ENCODE data around the gene TMEM170B. TPM values are rescaled to one million over a fixed set of nuclear protein-coding genes. Genes with fewer than 3 reads are reported as not detected.

Gene TMEM170B
- total RNA-seq, 1 donor, result 4.0 TPM

DNA sequence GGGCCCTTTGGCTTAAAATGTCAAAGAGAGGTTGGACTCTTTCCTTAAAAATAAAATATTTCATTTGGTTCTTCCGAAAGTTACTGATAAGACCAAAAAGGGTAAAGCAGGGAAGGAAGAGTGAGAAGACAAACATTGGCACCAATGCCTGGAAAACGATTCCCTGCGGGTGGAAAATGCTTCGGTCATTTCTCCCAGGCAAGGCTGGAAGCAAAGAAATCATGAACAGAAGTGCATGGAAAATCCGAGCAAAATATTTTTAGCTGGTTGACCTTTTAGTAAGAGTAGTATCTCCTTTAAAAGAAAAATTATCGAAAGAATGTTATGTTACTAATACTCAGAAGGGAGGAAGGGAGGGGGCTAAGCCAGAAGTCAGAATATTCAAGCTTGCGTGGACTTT is 62.7 kb downstream of the TMEM170B start:
- Histone ChIP-seq H3K79me2 (ENCODE audit: insufficient read depth, low read length) (no peaks in the 10 kb centered on the region), H3K4me3 (ENCODE audit: insufficient read depth, low read length) (no peak overlapping the region), H3K9me3 (ENCODE audit: low read depth, low read length) (no peaks in the 10 kb centered on the region), H3K4me2 (ENCODE audit: insufficient read depth, low read length) (no peak overlapping the region), H3K27ac (ENCODE audit: low read depth, low read length) (no peak overlapping the region), H3K4me1 (ENCODE audit: insufficient read depth, low read length) (no peaks in the 10 kb centered on the region), H2AFZ (ENCODE audit: low read length) (no peak overlapping the region), H3K27me3 (ENCODE audit: insufficient read depth, low read length) (no peaks in the 10 kb centered on the region), H4K20me1 (ENCODE audit: insufficient read depth, low read length) (no peaks in the 10 kb centered on the region), H3K36me3 (ENCODE audit: insufficient read depth, low read length) (no peaks in the 10 kb centered on the region)
- no peak for DNase-seq (ENCODE audit: insufficient read length, low spot score, missing footprints)
- TF ChIP-seq, protein P1, sequence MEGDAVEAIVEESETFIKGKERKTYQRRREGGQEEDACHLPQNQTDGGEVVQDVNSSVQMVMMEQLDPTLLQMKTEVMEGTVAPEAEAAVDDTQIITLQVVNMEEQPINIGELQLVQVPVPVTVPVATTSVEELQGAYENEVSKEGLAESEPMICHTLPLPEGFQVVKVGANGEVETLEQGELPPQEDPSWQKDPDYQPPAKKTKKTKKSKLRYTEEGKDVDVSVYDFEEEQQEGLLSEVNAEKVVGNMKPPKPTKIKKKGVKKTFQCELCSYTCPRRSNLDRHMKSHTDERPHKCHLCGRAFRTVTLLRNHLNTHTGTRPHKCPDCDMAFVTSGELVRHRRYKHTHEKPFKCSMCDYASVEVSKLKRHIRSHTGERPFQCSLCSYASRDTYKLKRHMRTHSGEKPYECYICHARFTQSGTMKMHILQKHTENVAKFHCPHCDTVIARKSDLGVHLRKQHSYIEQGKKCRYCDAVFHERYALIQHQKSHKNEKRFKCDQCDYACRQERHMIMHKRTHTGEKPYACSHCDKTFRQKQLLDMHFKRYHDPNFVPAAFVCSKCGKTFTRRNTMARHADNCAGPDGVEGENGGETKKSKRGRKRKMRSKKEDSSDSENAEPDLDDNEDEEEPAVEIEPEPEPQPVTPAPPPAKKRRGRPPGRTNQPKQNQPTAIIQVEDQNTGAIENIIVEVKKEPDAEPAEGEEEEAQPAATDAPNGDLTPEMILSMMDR (IDR thresholded peaks at IDR 0.05; ENCODE audit: extremely low read depth, low read depth, low read length), result no peak

DNA sequence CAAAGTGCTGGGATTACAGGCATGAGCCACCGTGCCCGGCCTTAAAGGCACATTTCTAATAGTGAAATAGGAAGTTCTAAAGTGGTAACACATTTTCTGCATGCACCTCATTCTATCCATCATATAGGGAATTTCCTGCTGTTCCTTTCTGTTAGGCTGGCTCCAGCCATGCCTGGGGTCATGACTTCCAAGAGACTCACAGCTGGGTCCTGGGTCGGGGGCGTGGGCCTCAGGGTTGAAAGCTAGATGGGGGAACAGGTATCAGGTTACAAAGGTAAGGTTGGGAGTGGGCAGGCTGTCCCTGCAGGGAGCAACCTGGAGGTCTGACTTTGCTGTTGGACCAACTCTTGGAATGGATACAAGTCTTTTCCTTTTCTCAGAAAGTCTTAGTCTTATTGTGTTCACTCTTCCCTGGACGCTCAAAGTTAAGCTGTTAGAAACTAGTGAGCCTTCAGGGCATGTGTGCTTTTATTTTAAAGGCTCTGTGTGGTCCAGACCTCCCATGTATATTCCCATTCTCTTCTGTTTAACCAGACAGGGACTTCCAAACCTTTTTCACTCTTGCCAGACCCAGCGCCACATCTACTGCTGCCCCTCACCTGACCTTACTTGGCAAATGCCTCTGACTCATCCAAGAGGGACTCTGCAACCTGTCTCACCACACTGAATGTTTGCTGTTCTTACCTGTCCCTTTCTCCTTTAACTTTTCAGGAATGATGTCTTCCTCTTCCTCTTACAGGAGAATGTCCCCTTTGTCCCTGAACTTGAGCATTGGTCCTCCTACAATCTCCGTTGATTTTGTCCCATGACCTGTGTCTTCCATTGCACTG is 64.4 kb downstream of the TMEM170B start:
- TF ChIP-seq, protein P1 (IDR thresholded peaks at IDR 0.05; ENCODE audit: extremely low read depth, low read depth, low read length), result no peak
- no peaks in the 10 kb centered on the region for H4K20me1 ChIP-seq (ENCODE audit: insufficient read depth, low read length)
- no peak overlapping the region for H3K27ac ChIP-seq (ENCODE audit: low read depth, low read length)
- no peak overlapping the region for H3K4me3 ChIP-seq (ENCODE audit: insufficient read depth, low read length)
- H3K27me3 ChIP-seq (ENCODE audit: insufficient read depth, low read length), result no peaks in the 10 kb centered on the region
- DNase-seq (ENCODE audit: insufficient read length, low spot score, missing footprints), result no peak
- no peaks in the 10 kb centered on the region for H3K4me1 ChIP-seq (ENCODE audit: insufficient read depth, low read length)
- no peaks in the 10 kb centered on the region for H3K9me3 ChIP-seq (ENCODE audit: low read depth, low read length)
- H2AFZ ChIP-seq (ENCODE audit: low read length), result no peak overlapping the region
- no peak overlapping the region for H3K4me2 ChIP-seq (ENCODE audit: insufficient read depth, low read length)
- no peaks in the 10 kb centered on the region for H3K79me2 ChIP-seq (ENCODE audit: insufficient read depth, low read length)
- H3K36me3 ChIP-seq (ENCODE audit: insufficient read depth, low read length), result no peaks in the 10 kb centered on the region

DNA sequence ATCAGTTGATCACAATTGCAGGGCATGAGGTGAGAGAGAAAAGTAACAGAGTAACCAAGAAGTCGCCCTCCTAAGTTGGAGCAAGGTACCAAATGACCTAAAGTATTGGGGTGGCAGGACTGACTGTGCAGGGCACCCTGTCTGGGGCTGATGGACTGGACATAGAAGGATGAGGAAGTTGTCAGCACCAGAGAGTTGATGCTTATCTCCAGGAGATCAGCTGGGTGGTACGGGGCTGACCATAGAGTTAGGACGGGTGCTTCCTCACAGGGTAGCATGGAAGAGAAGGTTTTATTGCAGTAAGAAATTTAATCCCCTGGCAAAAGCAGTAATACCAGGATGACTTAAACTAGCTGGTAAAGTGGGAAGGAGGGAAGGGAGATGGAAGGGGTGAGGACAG is 66.7 kb downstream of the TMEM170B start:
- Histone ChIP-seq H2AFZ (ENCODE audit: low read length) (no peak overlapping the region), H3K4me1 (ENCODE audit: insufficient read depth, low read length) (peaks cover 7% of the 10 kb centered on the region), H3K9me3 (ENCODE audit: low read depth, low read length) (no peaks in the 10 kb centered on the region), H3K4me2 (ENCODE audit: insufficient read depth, low read length) (no peak overlapping the region), H3K27me3 (ENCODE audit: insufficient read depth, low read length) (no peaks in the 10 kb centered on the region), H3K27ac (ENCODE audit: low read depth, low read length) (no peak overlapping the region), H3K4me3 (ENCODE audit: insufficient read depth, low read length) (no peak overlapping the region), H3K79me2 (ENCODE audit: insufficient read depth, low read length) (no peaks in the 10 kb centered on the region), H3K36me3 (ENCODE audit: insufficient read depth, low read length) (no peaks in the 10 kb centered on the region), H4K20me1 (ENCODE audit: insufficient read depth, low read length) (no peaks in the 10 kb centered on the region)
- TF ChIP-seq, protein P1 (IDR thresholded peaks at IDR 0.05; ENCODE audit: extremely low read depth, low read depth, low read length), result no peak
- peak; percentile 45 for DNase-seq (ENCODE audit: insufficient read length, low spot score, missing footprints)

DNA sequence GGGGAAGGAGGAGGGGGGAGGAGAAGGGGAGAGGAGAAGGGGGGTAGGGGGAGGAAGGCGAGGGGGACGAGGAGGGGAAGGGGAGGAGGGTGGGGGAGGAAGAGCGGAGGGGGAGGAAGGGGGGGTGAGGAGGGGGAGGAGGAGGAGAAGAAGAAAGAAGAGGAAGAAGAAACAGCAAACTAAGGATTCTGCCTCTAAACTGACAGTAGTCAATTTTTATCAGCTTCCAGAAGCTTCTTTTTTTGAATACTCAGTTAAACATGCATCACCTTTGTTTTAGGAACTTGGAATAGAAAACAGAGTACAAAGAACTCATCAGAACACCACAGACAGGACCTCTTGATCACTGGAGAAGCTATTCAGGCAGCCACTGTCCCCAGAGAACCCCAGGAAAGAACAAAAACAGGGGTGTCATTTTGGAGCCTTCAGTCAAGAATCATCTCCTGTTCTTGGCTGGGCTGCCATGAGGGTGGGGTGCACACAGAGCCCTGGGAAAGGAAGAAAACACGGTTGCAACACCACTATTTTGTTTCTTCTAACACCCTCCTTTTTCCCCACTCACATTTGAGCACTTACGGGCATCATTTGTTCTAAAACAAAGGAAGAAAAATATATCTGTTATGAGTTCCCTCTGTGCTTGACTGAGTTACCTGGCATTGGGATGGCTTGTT is 67.4 kb downstream of the TMEM170B start:
- H3K27ac ChIP-seq (ENCODE audit: low read depth, low read length), result no peak overlapping the region

More for the DNA sequence above, 67.4 kb downstream of the TMEM170B start:
- Histone ChIP-seq H3K36me3 (ENCODE audit: insufficient read depth, low read length) (no peaks in the 10 kb centered on the region), H3K79me2 (ENCODE audit: insufficient read depth, low read length) (no peaks in the 10 kb centered on the region), H4K20me1 (ENCODE audit: insufficient read depth, low read length) (no peaks in the 10 kb centered on the region), H3K4me3 (ENCODE audit: insufficient read depth, low read length) (no peak overlapping the region), H3K4me2 (ENCODE audit: insufficient read depth, low read length) (no peak overlapping the region), H2AFZ (ENCODE audit: low read length) (no peak overlapping the region), H3K9me3 (ENCODE audit: low read depth, low read length) (no peaks in the 10 kb centered on the region), H3K27me3 (ENCODE audit: insufficient read depth, low read length) (no peaks in the 10 kb centered on the region), H3K4me1 (ENCODE audit: insufficient read depth, low read length) (peaks cover 14% of the 10 kb centered on the region)
- DNase-seq (ENCODE audit: insufficient read length, low spot score, missing footprints), result peak; percentile 39
- TF ChIP-seq, protein P1 (IDR thresholded peaks at IDR 0.05; ENCODE audit: extremely low read depth, low read depth, low read length), result no peak

Measured in osteoblast (primary cell).